DOHH2 (cell line): Measurements from ENCODE around the gene RGS19.

Experiments used
- CTCF ChIP-seq: fragments of 200-600 bp; sonication (generic); IDR thresholded peaks from one replicate; pipeline ENCODE4 v1.5.1; 2014; ENCODE audit warnings: antibody characterized with exemption, mild to moderate bottlenecking, low read depth, low read length; ENCODE audit not compliant: poor library complexity, severe bottlenecking
- EZH2phosphoT487 ChIP-seq: fragments of 200-600 bp; sonication (generic); IDR thresholded peaks from 2 replicates; pipeline ENCODE4 v1.6.1; 2017; ENCODE audit warnings: borderline replicate concordance, mild to moderate bottlenecking, antibody characterized with exemption, low read length, moderate library complexity, mixed read lengths

- TF ChIP-seq CTCF (no peak), EZH2phosphoT487 (no peak)
Measured at GRCh38 chr20:64114356-64114971, 35.1 kb upstream of the RGS19 start.
